ENCODE measurements around the gene DPEP2. TPM values are rescaled to one million over a fixed set of nuclear protein-coding genes. Genes with fewer than 3 reads are reported as not detected.

DPEP2 gene
- total RNA-seq, 1 donor from 2014 or later: not detected

GRCh38 chr16:67966549-67967182 is 32.6 kb downstream of the DPEP2 start:
- Histone ChIP-seq H3K27me3 (ENCODE audit: insufficient read depth, low read length) (no peaks in the 10 kb centered on the region), H3K36me3 (ENCODE audit: insufficient read depth, low read length) (peaks cover 9% of the 10 kb centered on the region), H3K9ac (ENCODE audit: low read length) (peak overlapping the region; percentile 100), H3K4me3 (ENCODE audit: insufficient read depth, low read depth, low read length) (peak overlapping the region; percentile 100), H3K4me1 (ENCODE audit: insufficient read depth, low read length) (peaks cover 41% of the 10 kb centered on the region), H4K20me1 (ENCODE audit: insufficient read depth, low read length) (peaks cover 62% of the 10 kb centered on the region), H3K79me2 (ENCODE audit: insufficient read depth, low read length) (peaks cover 66% of the 10 kb centered on the region), H3K9me3 (ENCODE audit: insufficient read depth, low read depth, low read length) (no peaks in the 10 kb centered on the region), H2AFZ (ENCODE audit: low read depth, low read length) (no peak overlapping the region), H3K4me2 (ENCODE audit: low read length) (peak overlapping the region; percentile 100), H3K27ac (ENCODE audit: low read depth, low read length) (peak overlapping the region; percentile 92)
- TF ChIP-seq EZH2 (IDR thresholded peaks at IDR 0.05; ENCODE audit: insufficient read depth, low read length) (no peak), CTCF (IDR thresholded peaks at IDR 0.05; ENCODE audit: insufficient read depth, low read depth, low read length) (no peak)
- DNase-seq (ENCODE audit: low read depth): peak; percentile 42
- Mint-ChIP-seq H3K27me3 (ENCODE audit: low read depth, unreplicated experiment) (peaks cover 7% of the 10 kb centered on the region), H3K27ac (ENCODE audit: unreplicated experiment) (peak overlapping the region; percentile 99), H3K4me3 (ENCODE audit: unreplicated experiment) (peak overlapping the region; percentile 99), H3K36me3 (ENCODE audit: low read depth, unreplicated experiment) (peaks cover 14% of the 10 kb centered on the region), H3K4me1 (ENCODE audit: low read depth, unreplicated experiment) (peaks cover 24% of the 10 kb centered on the region), H3K9me3 (ENCODE audit: unreplicated experiment) (no peaks in the 10 kb centered on the region)
- no peak for FAIRE-seq

- peaks cover 73% of the 10 kb centered on the region for H3K79me2 ChIP-seq (ENCODE audit: insufficient read depth, low read length)
- peak overlapping the region; percentile 100 for H3K4me3 ChIP-seq (ENCODE audit: insufficient read depth, low read depth, low read length)
These were observed 33.4 kb downstream of the DPEP2 start for GRCh38 chr16:67965668-67966548.

More at GRCh38 chr16:67965668-67966548, 33.4 kb downstream of the DPEP2 start:
- FAIRE-seq: no peak
- Histone ChIP-seq H4K20me1 (ENCODE audit: insufficient read depth, low read length) (peaks cover 70% of the 10 kb centered on the region), H3K27ac (ENCODE audit: low read depth, low read length) (peak overlapping the region; percentile 92), H3K36me3 (ENCODE audit: insufficient read depth, low read length) (peaks cover 17% of the 10 kb centered on the region), H3K9me3 (ENCODE audit: insufficient read depth, low read depth, low read length) (no peaks in the 10 kb centered on the region), H3K4me1 (ENCODE audit: insufficient read depth, low read length) (peaks cover 41% of the 10 kb centered on the region), H3K27me3 (ENCODE audit: insufficient read depth, low read length) (no peaks in the 10 kb centered on the region), H3K9ac (ENCODE audit: low read length) (peak overlapping the region; percentile 100), H2AFZ (ENCODE audit: low read depth, low read length) (no peak overlapping the region), H3K4me2 (ENCODE audit: low read length) (peak overlapping the region; percentile 100)
- peaks cover 14% of the 10 kb centered on the region for H3K36me3 Mint-ChIP-seq (ENCODE audit: low read depth, unreplicated experiment)
- H3K27me3 Mint-ChIP-seq (ENCODE audit: low read depth, unreplicated experiment): peaks cover 7% of the 10 kb centered on the region
- H3K4me1 Mint-ChIP-seq (ENCODE audit: low read depth, unreplicated experiment): peaks cover 24% of the 10 kb centered on the region
- H3K9me3 Mint-ChIP-seq (ENCODE audit: unreplicated experiment): no peaks in the 10 kb centered on the region
- TF ChIP-seq CTCF (IDR thresholded peaks at IDR 0.05; ENCODE audit: insufficient read depth, low read depth, low read length): no peak
- no peak for TF ChIP-seq EZH2 (IDR thresholded peaks at IDR 0.05; ENCODE audit: insufficient read depth, low read length)
- peak overlapping the region; percentile 99 for H3K27ac Mint-ChIP-seq (ENCODE audit: unreplicated experiment)
- DNase-seq (ENCODE audit: low read depth): no peak
- peak overlapping the region; percentile 99 for H3K4me3 Mint-ChIP-seq (ENCODE audit: unreplicated experiment)
